Endothelial cell (in vitro differentiated cells): Measurements from ENCODE around the gene SZRD1. TPM values are rescaled to one million over a fixed set of nuclear protein-coding genes. Genes with fewer than 3 reads are reported as not detected.

Experiments
- DNase-seq: peaks from one replicate; pipeline ENCODE4 v3.0.0; 2021; ENCODE audit warnings: low spot score
- H3K27ac Mint-ChIP-seq: one replicate; pipeline ENCODE4 v1.8.0; 2021; ENCODE audit warnings: mixed read lengths, inconsistent platforms; ENCODE audit not compliant: unreplicated experiment
- H3K27me3 Mint-ChIP-seq: one replicate; pipeline ENCODE4 v1.8.0; 2021; ENCODE audit warnings: mild to moderate bottlenecking, moderate library complexity, mixed read lengths, inconsistent platforms; ENCODE audit not compliant: unreplicated experiment
- H3K36me3 Mint-ChIP-seq: one replicate; pipeline ENCODE4 v1.8.0; 2021; ENCODE audit warnings: mild to moderate bottlenecking, low read depth, mixed read lengths, inconsistent platforms; ENCODE audit not compliant: unreplicated experiment
- H3K4me1 Mint-ChIP-seq: one replicate; pipeline ENCODE4 v1.8.0; 2021; ENCODE audit warnings: mild to moderate bottlenecking, mixed read lengths, inconsistent platforms; ENCODE audit not compliant: unreplicated experiment
- H3K4me3 Mint-ChIP-seq: one replicate; pipeline ENCODE4 v1.8.0; 2021; ENCODE audit warnings: mild to moderate bottlenecking, mixed read lengths, inconsistent platforms; ENCODE audit not compliant: unreplicated experiment
- H3K9me3 Mint-ChIP-seq: one replicate; pipeline ENCODE4 v1.8.0; 2021; ENCODE audit warnings: mixed read lengths, inconsistent platforms; ENCODE audit not compliant: unreplicated experiment
- total RNA-seq: library from RNA; stranded (reverse); fragmentation: NEBNext Ultra II Directional; extraction: Animal tissue kit (Norgen Biotek cat#: 25700); gene quantifications from one replicate; pipeline ENCODE4 v1.2.1, GENCODE V29; 2021; ENCODE audit not compliant: unreplicated experiment
- TF ChIP-seq, protein P1 (sequence below): fragments of 200-600 bp; sonication (generic); IDR thresholded peaks from one replicate; pipeline ENCODE4 v1.5.0; 2021; ENCODE audit warnings: antibody characterized with exemption; ENCODE audit not compliant: unreplicated experiment

Gene SZRD1
- total RNA-seq, 1 donor from 2014 or later = 127 TPM

DNA sequence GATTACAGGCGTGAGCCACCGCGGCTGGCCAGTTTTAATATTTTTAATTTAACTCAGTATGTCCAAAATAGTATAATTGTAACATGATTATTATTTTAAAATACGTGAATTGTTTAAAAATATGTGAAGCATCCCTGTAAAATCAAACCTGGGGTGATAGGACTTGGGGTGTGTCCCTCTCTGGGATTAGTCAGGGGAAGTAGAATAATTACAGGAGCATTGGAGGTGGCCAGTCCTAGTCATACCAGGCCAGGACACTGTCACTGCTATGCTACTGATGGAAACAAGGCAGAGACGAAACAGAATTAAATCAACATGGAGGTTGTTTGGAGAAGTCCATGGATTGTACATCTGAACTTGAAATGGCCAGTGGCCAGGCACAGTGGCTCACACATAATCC is 16.8 kb downstream of the SZRD1 start:
- Mint-ChIP-seq H3K27me3 (peaks cover 3% of the 10 kb centered on the region), H3K27ac (no peak overlapping the region)

DNA sequence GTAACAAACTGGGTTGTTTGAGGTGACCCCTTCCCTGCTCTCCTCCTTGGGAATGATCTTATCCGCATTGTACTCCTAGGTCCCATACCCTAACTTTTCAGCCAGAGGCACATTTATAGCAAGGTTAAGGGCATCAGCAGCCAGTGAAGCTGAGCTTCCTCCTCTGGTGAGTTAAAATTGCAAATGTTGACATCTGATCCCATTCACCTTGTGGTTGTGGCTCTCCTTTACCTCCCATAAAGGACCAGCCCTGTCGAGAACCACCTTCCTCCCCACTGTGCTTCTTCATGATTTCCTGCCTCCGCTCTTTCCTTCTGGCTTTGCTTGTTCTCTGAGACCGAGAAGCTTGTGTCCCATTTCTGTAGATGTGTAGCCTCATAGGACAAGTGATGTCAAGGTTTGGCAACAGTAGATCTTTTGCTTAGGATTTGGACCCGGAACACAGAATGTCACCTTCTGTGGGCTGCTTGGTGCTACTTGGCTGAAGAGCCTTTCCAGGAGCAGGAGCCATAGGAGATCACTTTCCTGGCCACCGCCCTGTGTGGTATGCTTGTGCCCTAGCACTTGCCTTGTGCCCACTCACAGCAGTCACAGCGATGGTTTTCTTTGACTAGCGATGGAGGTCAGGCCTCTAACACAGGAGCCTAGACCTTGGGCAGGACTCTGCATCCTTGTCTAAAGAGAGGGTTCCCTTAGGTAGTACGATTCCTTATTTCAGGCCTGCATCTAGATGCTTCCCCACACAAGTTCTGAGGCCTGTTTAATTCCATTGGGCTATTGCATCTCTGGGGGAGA is 18.8 kb downstream of the SZRD1 start:
- no peak for DNase-seq
- TF ChIP-seq, protein P1, sequence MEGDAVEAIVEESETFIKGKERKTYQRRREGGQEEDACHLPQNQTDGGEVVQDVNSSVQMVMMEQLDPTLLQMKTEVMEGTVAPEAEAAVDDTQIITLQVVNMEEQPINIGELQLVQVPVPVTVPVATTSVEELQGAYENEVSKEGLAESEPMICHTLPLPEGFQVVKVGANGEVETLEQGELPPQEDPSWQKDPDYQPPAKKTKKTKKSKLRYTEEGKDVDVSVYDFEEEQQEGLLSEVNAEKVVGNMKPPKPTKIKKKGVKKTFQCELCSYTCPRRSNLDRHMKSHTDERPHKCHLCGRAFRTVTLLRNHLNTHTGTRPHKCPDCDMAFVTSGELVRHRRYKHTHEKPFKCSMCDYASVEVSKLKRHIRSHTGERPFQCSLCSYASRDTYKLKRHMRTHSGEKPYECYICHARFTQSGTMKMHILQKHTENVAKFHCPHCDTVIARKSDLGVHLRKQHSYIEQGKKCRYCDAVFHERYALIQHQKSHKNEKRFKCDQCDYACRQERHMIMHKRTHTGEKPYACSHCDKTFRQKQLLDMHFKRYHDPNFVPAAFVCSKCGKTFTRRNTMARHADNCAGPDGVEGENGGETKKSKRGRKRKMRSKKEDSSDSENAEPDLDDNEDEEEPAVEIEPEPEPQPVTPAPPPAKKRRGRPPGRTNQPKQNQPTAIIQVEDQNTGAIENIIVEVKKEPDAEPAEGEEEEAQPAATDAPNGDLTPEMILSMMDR = no peak
- Mint-ChIP-seq H3K36me3 (peaks cover 8% of the 10 kb centered on the region), H3K4me3 (no peak overlapping the region), H3K27me3 (peaks cover 3% of the 10 kb centered on the region), H3K9me3 (no peaks in the 10 kb centered on the region), H3K4me1 (peaks cover 34% of the 10 kb centered on the region), H3K27ac (no peak overlapping the region)

More for the DNA sequence above, 16.8 kb downstream of the SZRD1 start:
- Mint-ChIP-seq H3K4me1 (peaks cover 28% of the 10 kb centered on the region), H3K36me3 (peaks cover 8% of the 10 kb centered on the region), H3K4me3 (peak overlapping the region; percentile 56), H3K9me3 (no peaks in the 10 kb centered on the region)
- no peak for DNase-seq
- TF ChIP-seq, protein P1 = no peak

DNA sequence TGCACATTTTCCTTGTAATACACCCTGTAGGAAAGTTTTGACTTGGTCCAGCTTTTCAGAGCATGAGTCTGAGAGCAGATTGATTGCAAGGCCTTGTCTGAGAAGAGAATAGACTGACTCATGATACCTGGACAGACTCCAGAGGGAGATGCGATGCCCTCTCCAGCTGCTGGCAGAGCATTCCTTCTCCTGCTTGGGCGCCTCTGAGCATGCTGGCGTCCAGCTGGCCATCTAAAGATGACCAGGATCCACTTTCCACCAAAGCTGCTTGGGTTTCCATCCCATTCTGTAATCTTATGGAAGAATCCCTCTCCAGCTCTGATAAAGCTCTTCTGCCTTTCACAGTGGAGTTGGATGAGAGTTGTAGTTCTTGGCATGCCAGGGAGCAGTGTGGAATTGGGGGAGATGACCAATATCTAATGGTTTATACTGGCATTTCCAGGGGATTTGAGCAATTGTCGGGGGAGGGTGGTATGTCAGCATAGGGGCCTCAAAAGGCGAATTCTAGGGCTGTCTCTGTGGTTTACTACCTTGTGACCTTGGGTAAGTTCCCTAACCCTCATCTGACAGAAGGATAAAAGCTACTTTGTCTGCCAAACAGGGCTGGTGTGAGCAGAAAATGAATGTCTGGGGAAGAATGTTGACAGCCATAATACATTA is 19.5 kb downstream of the SZRD1 start:
- H3K27ac Mint-ChIP-seq = no peak overlapping the region
- no peaks in the 10 kb centered on the region for H3K9me3 Mint-ChIP-seq
- peaks cover 3% of the 10 kb centered on the region for H3K27me3 Mint-ChIP-seq
- TF ChIP-seq, protein P1 = no peak
- peaks cover 42% of the 10 kb centered on the region for H3K4me1 Mint-ChIP-seq
- peak overlapping the region; percentile 18 for H3K4me3 Mint-ChIP-seq
- H3K36me3 Mint-ChIP-seq = peaks cover 8% of the 10 kb centered on the region
- DNase-seq = no peak

DNA sequence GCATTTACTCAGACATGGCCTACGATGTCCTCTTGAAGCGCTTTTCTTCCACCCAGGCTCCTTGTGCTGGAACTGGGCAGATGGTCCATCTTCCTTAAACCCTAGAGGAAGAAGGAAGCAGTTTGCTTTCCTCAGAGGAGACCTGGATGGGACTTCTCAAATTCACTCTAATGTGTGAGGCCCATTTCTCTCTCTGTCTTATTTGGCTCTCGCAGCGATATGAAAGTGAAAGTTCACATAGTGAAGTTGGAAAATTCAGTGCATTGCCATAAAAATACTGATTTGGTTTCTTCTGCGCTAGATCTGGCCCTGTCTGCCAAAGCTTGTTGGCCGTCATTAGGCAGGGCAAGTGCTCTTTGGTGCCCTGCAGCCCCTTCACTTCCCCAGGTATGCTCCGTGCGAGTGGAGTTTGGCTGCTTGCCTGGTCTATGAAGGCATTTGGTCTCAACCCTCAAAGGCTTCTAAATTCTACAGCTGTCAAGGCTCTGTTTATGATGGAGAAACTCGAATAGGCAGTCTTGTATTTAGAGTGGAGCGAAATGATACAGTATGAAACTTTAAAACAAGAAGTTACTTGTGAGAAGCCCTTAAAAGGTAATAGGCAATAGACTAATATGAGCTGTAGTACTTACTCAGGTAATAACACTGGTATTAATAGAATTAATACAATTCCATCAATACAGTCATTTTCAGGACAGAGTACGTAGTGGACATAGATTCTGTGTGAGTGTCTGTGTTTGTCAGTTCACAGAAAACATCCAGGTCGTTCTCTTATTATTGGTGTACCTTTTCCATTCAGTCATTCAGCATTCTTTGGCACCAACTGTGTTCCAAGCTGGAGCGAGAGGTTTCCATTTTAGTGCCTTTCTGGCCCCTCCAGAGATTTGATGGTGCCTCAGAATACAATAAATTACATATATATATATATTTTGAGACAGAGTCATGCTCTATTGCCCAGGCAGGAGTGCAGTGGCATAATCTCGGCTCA is 20.5 kb downstream of the SZRD1 start:
- peaks cover 3% of the 10 kb centered on the region for H3K27me3 Mint-ChIP-seq
- TF ChIP-seq, protein P1 = no peak
- no peak overlapping the region for H3K4me3 Mint-ChIP-seq
- H3K36me3 Mint-ChIP-seq = peaks cover 5% of the 10 kb centered on the region
- no peak overlapping the region for H3K27ac Mint-ChIP-seq
- DNase-seq = no peak
- peaks cover 51% of the 10 kb centered on the region for H3K4me1 Mint-ChIP-seq
- no peaks in the 10 kb centered on the region for H3K9me3 Mint-ChIP-seq
